Activated CD8-positive, alpha-beta memory T cell treated with anti-CD3 and anti-CD28 coated beads, Interleukin-2, amount 50 U/mL, for 48 hours (primary cell): Measurements from ENCODE around the gene LRFN5.
"Not testable (repeated sequence)": the region's sequence is repeated elsewhere in the genome, so short reads cannot be mapped to it uniquely, and the experiment has no call there.

Source experiments
- DNase-seq: peaks from one replicate; pipeline ENCODE4 v3.0.0-alpha.2; 2020

Gene LRFN5

GRCh38 chr14:41911155-41911554 is 304.5 kb downstream of the LRFN5 start:
- DNase-seq = not testable (repeated sequence)

GRCh38 chr14:41913398-41913797 is 306.7 kb downstream of the LRFN5 start:
- no peak for DNase-seq

GRCh38 chr14:41915732-41916131 is 309.1 kb downstream of the LRFN5 start:
- no peak for DNase-seq

- no peak for DNase-seq
Observed at GRCh38 chr14:41916313-41916712, 309.6 kb downstream of the LRFN5 start.

- DNase-seq = no peak
Observed at GRCh38 chr14:41925409-41925808, 318.7 kb downstream of the LRFN5 start.

DNA sequence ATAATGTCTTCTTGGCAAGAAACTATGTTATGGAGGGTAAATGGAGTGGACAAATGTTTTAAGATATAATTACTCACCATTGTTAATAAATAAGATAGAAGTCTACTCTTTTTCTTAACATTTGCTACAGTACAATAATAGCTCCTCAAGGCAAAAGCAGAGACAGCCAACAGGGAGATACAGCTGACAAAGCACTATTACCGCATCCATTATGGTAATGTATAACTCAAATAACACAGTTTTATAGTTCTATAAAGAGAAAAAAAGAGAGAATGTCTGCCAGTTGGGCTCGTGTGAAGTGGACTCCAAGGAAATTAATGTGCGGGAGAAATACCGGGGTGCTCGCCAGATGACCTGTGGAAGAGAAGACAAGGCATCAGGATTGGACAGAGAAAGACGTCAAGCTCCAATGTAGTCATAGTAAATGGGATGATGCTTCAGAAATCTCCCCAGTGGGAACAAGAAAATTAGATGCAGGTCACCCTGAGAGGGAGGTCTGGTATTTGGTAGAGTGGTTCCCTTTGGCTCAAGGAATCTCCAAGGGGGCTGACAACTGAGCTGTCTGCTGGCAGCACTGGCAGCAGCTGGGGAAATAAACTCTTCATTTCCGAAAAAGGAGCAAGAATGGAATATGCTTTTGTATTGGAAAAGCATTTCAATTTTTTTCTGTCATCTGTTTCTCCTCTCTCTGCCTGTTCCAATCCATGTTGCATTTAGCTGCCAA is 343.9 kb downstream of the LRFN5 start:
- no peak for DNase-seq
